ENCODE measurements around the gene KCNJ18.
"Not testable (repeated sequence)": the region's sequence is repeated elsewhere in the genome, so short reads cannot be mapped to it uniquely, and the experiment has no call there.

DNA sequence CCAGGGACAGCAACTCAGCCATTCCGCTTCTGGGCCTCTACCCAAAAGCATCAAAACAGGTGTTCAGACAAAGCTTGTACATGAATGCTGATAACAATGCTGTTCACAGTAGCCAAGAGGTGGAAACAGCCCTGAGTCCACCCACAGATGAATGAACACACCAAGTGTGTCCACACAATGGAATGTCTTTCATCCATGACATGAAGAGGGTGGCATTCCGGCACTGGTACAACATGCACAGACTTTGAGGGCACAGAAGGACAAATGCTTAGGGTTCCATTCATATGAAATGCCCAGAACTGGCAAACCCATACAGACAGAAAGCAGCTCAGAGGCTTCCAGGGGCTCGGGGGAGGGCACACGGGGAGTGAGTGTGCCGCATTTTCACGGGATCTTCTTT, 49.2 kb downstream of the KCNJ18 start:
- TF ChIP-seq POLR2A (IDR thresholded peaks at IDR 0.05; ENCODE audit: low read length); GATA1 (IDR thresholded peaks at IDR 0.05; ENCODE audit: low read depth, low read length): not testable (repeated sequence)
